GM18511 (cell line): ENCODE data around the gene CTNNBL1.

Experiments
- ATAC-seq: cut with Tn5 transposase; IDR thresholded peaks from one replicate; pipeline ENCODE4 v1.9.1; 2021; ENCODE audit warnings: mild to moderate bottlenecking, moderate library complexity; ENCODE audit not compliant: unreplicated experiment

CTNNBL1 gene

GRCh38 chr20:37913567-37914366, 219.9 kb downstream of the CTNNBL1 start:
- ATAC-seq, result no peak

GRCh38 chr20:37914367-37914671, 220.5 kb downstream of the CTNNBL1 start:
- ATAC-seq, result no peak

- ATAC-seq, result no peak
Measured at GRCh38 chr20:37914672-37915433, 221.0 kb downstream of the CTNNBL1 start.

GRCh38 chr20:37915434-37915787, 221.6 kb downstream of the CTNNBL1 start:
- no peak for ATAC-seq

GRCh38 chr20:37915800-37916570, 222.2 kb downstream of the CTNNBL1 start:
- ATAC-seq, result no peak

GRCh38 chr20:37917461-37917860, 223.6 kb downstream of the CTNNBL1 start:
- ATAC-seq, result no peak

- ATAC-seq, result no peak
Measured at GRCh38 chr20:37918035-37918434, 224.2 kb downstream of the CTNNBL1 start.

DNA sequence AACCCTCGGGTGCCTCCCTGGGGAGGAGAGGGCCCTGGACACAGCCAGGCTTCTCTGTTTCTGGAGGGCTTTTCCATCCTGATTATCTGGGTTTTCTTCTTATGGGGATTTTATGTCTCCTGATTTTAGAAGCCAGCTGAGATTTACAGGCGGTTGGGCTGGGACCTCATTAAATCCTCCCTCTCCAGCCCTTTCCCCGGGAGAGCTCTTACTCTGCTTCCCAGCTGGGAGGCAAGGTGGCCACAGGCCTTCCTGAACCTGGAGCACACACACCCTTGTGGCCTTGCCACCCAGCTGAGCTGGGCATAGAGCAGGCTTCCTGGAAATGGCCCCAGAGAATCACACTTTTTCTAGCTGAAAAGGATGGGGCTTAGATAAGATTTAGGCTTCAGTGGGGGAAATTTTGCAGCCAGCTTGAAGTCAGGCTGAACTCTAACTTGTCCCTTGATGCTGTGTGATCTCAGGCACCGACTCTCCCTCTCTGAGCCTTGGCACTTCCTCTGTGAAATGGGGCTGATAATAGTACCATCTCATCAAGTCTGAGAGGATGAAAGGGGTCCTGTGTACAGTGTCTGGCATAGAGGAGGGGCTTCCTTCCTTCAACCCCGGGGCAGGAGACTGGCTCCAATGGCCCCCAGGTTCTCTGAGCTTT, 225.7 kb downstream of the CTNNBL1 start:
- ATAC-seq, result no peak

DNA sequence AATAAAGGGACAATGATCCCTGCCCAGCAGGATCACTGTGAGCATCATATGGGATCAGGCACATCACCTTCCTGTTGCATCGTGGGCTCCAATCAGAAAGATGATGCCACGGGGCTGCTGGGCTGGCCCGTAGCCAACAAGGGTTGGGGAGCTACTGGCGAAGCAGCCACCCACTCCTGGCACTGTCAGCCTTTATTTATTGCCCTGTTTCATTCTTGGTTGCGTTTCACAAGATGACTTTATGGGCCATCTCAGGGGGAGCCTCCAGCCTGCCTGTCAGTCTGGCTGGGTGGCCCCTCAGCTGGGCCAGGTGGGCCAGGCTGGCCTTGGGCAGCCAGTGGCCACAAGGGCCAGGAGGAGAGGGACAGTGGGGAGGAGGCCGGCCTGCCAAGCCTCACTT, 226.4 kb downstream of the CTNNBL1 start:
- no peak for ATAC-seq

DNA sequence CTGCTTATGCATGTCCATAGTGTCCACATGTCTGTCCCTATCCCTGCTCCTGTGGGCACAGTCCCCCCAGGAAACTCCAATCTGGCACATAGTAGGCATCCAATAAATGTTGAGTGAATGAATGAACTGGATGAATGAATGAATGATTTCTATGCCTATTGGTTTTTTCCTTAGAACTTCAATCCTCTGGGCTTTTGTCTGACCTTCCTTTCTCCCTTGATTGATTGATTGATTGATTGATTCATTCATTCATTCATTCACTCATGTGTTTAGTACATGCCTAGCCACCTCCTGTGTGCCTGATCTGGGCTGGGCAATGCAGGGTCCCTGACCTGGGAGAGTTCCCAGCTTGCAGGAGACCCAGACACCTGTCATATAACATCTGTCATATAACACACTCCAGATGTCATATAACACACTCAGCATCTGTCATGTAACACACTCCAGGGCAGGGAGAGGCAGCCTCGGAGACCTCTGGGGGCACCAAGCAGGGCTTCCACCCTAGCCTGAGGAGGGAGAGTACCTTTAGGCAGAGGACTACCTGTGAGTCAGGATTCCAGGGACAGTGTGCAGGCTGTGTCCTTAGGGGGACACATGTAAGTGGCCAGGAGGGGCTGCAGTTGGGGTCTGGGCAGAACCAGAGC, 227.0 kb downstream of the CTNNBL1 start:
- no peak for ATAC-seq

GRCh38 chr20:37921341-37921929, 227.6 kb downstream of the CTNNBL1 start:
- peak; percentile 85 for ATAC-seq
